ENCODE data around the gene MLST8. TPM values are rescaled to one million over a fixed set of nuclear protein-coding genes. Genes with fewer than 3 reads are reported as not detected.

MLST8 gene
- 10 to 100 TPM; 24.4 to 38.7 (median 30.7) TPM for polyA plus RNA-seq (ENCODE audit: insufficient read length in 10 of 10)
- long read RNA-seq, donor 1, transcript MLST8-232 (9 exons, 1,870 nt): major isoform, 9 of 21 reads
- long read RNA-seq, donor 1, partial matches to known transcripts: 0 of 21 reads
- long read RNA-seq, donor 1, other reads (novel, unspliced or antisense): 0 of 21 reads
- long read RNA-seq, donor 2, partial matches to known transcripts: 0 of 7 reads
- long read RNA-seq, donor 2, other reads (novel, unspliced or antisense): 0 of 7 reads
- long read RNA-seq, donor 3: 0 reads
- long read RNA-seq, donor 4, partial matches to known transcripts: 0 of 7 reads
- long read RNA-seq, donor 4, other reads (novel, unspliced or antisense): 0 of 7 reads
- long read RNA-seq, donor 5, transcript MLST8-232 (9 exons, 1,870 nt): major isoform, 5 of 21 reads
- long read RNA-seq, donor 5, partial matches to known transcripts: 0 of 21 reads
- long read RNA-seq, donor 5, other reads (novel, unspliced or antisense): 0 of 21 reads
- long read RNA-seq, donor 6, partial matches to known transcripts: 0 of 14 reads
- long read RNA-seq, donor 6, other reads (novel, unspliced or antisense): 0 of 14 reads
- long read RNA-seq, donor 7, partial matches to known transcripts: 0 of 8 reads
- long read RNA-seq, donor 7, other reads (novel, unspliced or antisense): 0 of 8 reads
- long read RNA-seq, donor 8, partial matches to known transcripts: 0 of 10 reads
- long read RNA-seq, donor 8, other reads (novel, unspliced or antisense): 0 of 10 reads
- long read RNA-seq, donor 9, partial matches to known transcripts: 0 of 5 reads
- long read RNA-seq, donor 9, other reads (novel, unspliced or antisense): 0 of 5 reads

GRCh38 chr16:2205104-2205966, at the start of gene MLST8:
Gene MLST8, plus strand, starts transcription at chr16:2205454. Its CDS starts 632 bp downstream, at chr16:2206086.
- peak; percentile 85 to 98 (median 93) for DNase-seq

- DNase-seq: peak in 2 of 3 donors; percentile 65 to 88
These were observed 49.0 kb upstream of the MLST8 start for GRCh38 chr16:2155977-2156848.

GRCh38 chr16:2156849-2157224, 48.4 kb upstream of the MLST8 start:
- no peak for DNase-seq

- DNase-seq: no peak
These were observed 47.6 kb upstream of the MLST8 start for GRCh38 chr16:2157480-2158261.

- no peak for DNase-seq
These were observed 47.0 kb upstream of the MLST8 start for GRCh38 chr16:2158262-2158638.

- peak in 2 of 3 donors; percentile 87 to 92 for DNase-seq
These were observed 45.9 kb upstream of the MLST8 start for GRCh38 chr16:2159175-2159838.

GRCh38 chr16:2160915-2161551, 44.2 kb upstream of the MLST8 start:
- peak in 1 of 3 donors; percentile 71 for DNase-seq

- no peak for DNase-seq
These were observed 43.3 kb upstream of the MLST8 start for GRCh38 chr16:2161911-2162310.

- DNase-seq: no peak
These were observed 42.6 kb upstream of the MLST8 start for GRCh38 chr16:2162676-2163118.

GRCh38 chr16:2163211-2163881, 41.9 kb upstream of the MLST8 start:
- no peak for DNase-seq

- DNase-seq: no peak
These were observed 39.4 kb upstream of the MLST8 start for GRCh38 chr16:2165861-2166260.

GRCh38 chr16:2166263-2167067, 38.8 kb upstream of the MLST8 start:
- DNase-seq: no peak

GRCh38 chr16:2167068-2167638, 38.1 kb upstream of the MLST8 start:
- no peak for DNase-seq

- DNase-seq: no peak
These were observed 35.2 kb upstream of the MLST8 start for GRCh38 chr16:2170080-2170479.

- DNase-seq: no peak
These were observed 34.4 kb upstream of the MLST8 start for GRCh38 chr16:2170587-2171435.

GRCh38 chr16:2171601-2172178, 33.6 kb upstream of the MLST8 start:
- DNase-seq: no peak

Data from muscle of back (tissue), 13 donors.